HCT116 (cell line): ENCODE measurements around the gene TNFRSF9.

Source experiments
- CBX3 ChIP-seq: IDR thresholded peaks from 2 replicates; pipeline ENCODE4 v1.6.1; 2012; ENCODE audit warnings: low read depth
- EZH2phosphoT487 ChIP-seq: fragments of 200-600 bp; IDR thresholded peaks from 2 replicates; pipeline ENCODE4 v1.6.1; 2018; ENCODE audit warnings: antibody characterized with exemption, borderline replicate concordance
- POLR2A ChIP-seq: IDR thresholded peaks from 2 replicates; pipeline ENCODE4 v1.7.0; 2011; ENCODE audit warnings: borderline replicate concordance; ENCODE audit not compliant: insufficient read depth, insufficient read length; ENCODE audit errors: extremely low read depth
- POLR2AphosphoS5 ChIP-seq: IDR thresholded peaks from 2 replicates; pipeline ENCODE4 v1.6.1; 2011; ENCODE audit warnings: mild to moderate bottlenecking, low read depth, low read length, moderate library complexity
- SIN3A ChIP-seq: IDR thresholded peaks from 2 replicates; pipeline ENCODE4 v1.6.1; 2012; ENCODE audit warnings: low read depth
- TF ChIP-seq, protein P1 (sequence below), 3 experiments: fragments of 200-600 bp in 1 of 3; sonication (generic) in 1 of 3; IDR thresholded peaks in 2 of 3; conservative IDR thresholded peaks in 1 of 3; 2 replicates each; pipeline ENCODE4 v1.5.1; 2012 to 2017; ENCODE audit warnings: low read depth in 2 of 3, low read length in 2 of 3, antibody characterized with exemption in 1 of 3, borderline replicate concordance in 1 of 3, control low read depth in 1 of 3, mild to moderate bottlenecking in 1 of 3, mixed read lengths in 1 of 3, mixed run types in 1 of 3, moderate library complexity in 1 of 3; ENCODE audit not compliant: insufficient read depth in 1 of 3
- TF ChIP-seq, protein P2 (sequence below): IDR thresholded peaks from 2 replicates; pipeline ENCODE4 v1.6.1; 2012

DNA sequence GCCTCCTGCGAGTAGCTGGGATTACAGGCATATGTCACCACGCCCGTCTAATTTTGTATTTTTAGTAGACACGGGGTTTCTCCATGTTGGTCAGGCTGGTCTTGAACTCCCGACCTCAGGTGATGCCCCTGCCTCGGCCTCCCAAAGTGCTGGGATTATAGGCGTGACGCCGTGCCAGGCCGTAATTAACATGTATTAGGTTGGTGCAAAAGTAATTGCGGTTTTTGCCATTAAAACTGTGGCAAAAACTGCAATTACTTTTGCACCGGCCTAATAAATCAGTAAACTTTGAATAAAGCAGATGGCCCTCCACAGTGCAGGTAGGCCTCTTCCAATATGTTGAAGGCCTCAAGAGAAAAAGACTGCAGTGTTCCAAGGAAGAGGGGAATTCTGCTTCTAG lies 35.4 kb downstream of the TNFRSF9 start:
- TF ChIP-seq CBX3 (no peak), POLR2A (no peak), EZH2phosphoT487 (no peak), SIN3A (no peak), POLR2AphosphoS5 (no peak)
- TF ChIP-seq, protein P1, sequence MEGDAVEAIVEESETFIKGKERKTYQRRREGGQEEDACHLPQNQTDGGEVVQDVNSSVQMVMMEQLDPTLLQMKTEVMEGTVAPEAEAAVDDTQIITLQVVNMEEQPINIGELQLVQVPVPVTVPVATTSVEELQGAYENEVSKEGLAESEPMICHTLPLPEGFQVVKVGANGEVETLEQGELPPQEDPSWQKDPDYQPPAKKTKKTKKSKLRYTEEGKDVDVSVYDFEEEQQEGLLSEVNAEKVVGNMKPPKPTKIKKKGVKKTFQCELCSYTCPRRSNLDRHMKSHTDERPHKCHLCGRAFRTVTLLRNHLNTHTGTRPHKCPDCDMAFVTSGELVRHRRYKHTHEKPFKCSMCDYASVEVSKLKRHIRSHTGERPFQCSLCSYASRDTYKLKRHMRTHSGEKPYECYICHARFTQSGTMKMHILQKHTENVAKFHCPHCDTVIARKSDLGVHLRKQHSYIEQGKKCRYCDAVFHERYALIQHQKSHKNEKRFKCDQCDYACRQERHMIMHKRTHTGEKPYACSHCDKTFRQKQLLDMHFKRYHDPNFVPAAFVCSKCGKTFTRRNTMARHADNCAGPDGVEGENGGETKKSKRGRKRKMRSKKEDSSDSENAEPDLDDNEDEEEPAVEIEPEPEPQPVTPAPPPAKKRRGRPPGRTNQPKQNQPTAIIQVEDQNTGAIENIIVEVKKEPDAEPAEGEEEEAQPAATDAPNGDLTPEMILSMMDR (IDR thresholded peaks at IDR 0.05 in 2 of 3, conservative IDR thresholded peaks at IDR 0.05 in 1 of 3; ENCODE audit: borderline replicate concordance in 1 of 3, insufficient read depth in 1 of 3, low read depth in 2 of 3, low read length in 2 of 3), result no peak
- TF ChIP-seq, protein P2, sequence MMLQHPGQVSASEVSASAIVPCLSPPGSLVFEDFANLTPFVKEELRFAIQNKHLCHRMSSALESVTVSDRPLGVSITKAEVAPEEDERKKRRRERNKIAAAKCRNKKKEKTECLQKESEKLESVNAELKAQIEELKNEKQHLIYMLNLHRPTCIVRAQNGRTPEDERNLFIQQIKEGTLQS, result no peak
